CD4-positive, alpha-beta T cell treated with Interleukin-15 for 1 hour (primary cell): ENCODE measurements around the gene EIF2B1.

Source experiments
- DNase-seq: peaks from one replicate; pipeline ENCODE4 v3.0.0-alpha.2; 2020

EIF2B1 gene

GRCh38 chr12:123633379-123634141 lies at the start of gene EIF2B1, which contains the start of gene GTF2H3:
TSS of gene EIF2B1 (minus strand) at chr12:123633686. CDS start at chr12:123633557, 129 bp downstream.
TSS of gene GTF2H3 (plus strand) at chr12:123633829. CDS start at chr12:123633860, 31 bp downstream.
- peak; percentile 96 for DNase-seq

- no peak for DNase-seq
Measured at GRCh38 chr12:123681605-123682004, 48.1 kb upstream of the EIF2B1 start.

- DNase-seq: no peak
Measured at GRCh38 chr12:123678981-123679380, 45.5 kb upstream of the EIF2B1 start.

- DNase-seq: no peak
Measured at GRCh38 chr12:123676616-123677320, 43.3 kb upstream of the EIF2B1 start.

GRCh38 chr12:123675436-123675835 lies 42.0 kb upstream of the EIF2B1 start:
- no peak for DNase-seq

GRCh38 chr12:123671876-123672275 lies 38.4 kb upstream of the EIF2B1 start:
- DNase-seq: no peak

- DNase-seq: peak; percentile 92
Measured at GRCh38 chr12:123670882-123671728, 37.6 kb upstream of the EIF2B1 start, which contains the start of gene TCTN2. TSS of gene TCTN2 (plus strand) at chr12:123671113. CDS start at chr12:123671241, 128 bp downstream.

- no peak for DNase-seq
Measured at GRCh38 chr12:123667771-123668170, 34.3 kb upstream of the EIF2B1 start.

- DNase-seq: no peak
Measured at GRCh38 chr12:123659996-123660727, 26.7 kb upstream of the EIF2B1 start.

- DNase-seq: no peak
Measured at GRCh38 chr12:123657211-123657610, 23.7 kb upstream of the EIF2B1 start.

GRCh38 chr12:123656392-123656791 lies 22.9 kb upstream of the EIF2B1 start:
- DNase-seq: no peak

- no peak for DNase-seq
Measured at GRCh38 chr12:123655420-123655819, 21.9 kb upstream of the EIF2B1 start.

- DNase-seq: no peak
Measured at GRCh38 chr12:123654129-123654701, 20.7 kb upstream of the EIF2B1 start.

- DNase-seq: no peak
Measured at GRCh38 chr12:123648401-123648800, 14.9 kb upstream of the EIF2B1 start.

- no peak for DNase-seq
Measured at GRCh38 chr12:123645878-123646277, 12.4 kb upstream of the EIF2B1 start.

GRCh38 chr12:123645380-123645779 lies 11.9 kb upstream of the EIF2B1 start:
- DNase-seq: no peak

- DNase-seq: no peak
Measured at GRCh38 chr12:123643911-123644310, 10.4 kb upstream of the EIF2B1 start.

- DNase-seq: no peak
Measured at GRCh38 chr12:123634142-123634561, 666 bp upstream of the EIF2B1 start.

GRCh38 chr12:123621619-123622530 lies 11.6 kb downstream of the EIF2B1 start:
- DNase-seq: no peak

GRCh38 chr12:123621101-123621500 lies 12.4 kb downstream of the EIF2B1 start:
- no peak for DNase-seq

GRCh38 chr12:123617580-123617979 lies 15.9 kb downstream of the EIF2B1 start:
- no peak for DNase-seq
